Measurements from ENCODE around the gene KCNA3.

The KCNA3 gene

GRCh38 chr1:110647254-110647891 is 27.4 kb downstream of the KCNA3 start:
- in situ Hi-C loops (cut with MboI; ENCODE audit: low pct_unique_long_range_greater_than_20kb, low sequenced_read_pairs, unreplicated experiment) = no loop called here
- TF ChIP-seq CTCF (IDR thresholded peaks at IDR 0.05; ENCODE audit: extremely low read depth, insufficient read depth, missing control alignments) = no peak
- no peak for DNase-seq (ENCODE audit: low spot score)

- no peak for TF ChIP-seq CTCF (IDR thresholded peaks at IDR 0.05; ENCODE audit: extremely low read depth, insufficient read depth, missing control alignments)
- no peak for DNase-seq (ENCODE audit: low spot score)
- in situ Hi-C loops (cut with MboI; ENCODE audit: low pct_unique_long_range_greater_than_20kb, low sequenced_read_pairs, unreplicated experiment) = no loop called here
These were observed 28.7 kb downstream of the KCNA3 start for GRCh38 chr1:110645821-110646735.

- in situ Hi-C loops (cut with MboI; ENCODE audit: low pct_unique_long_range_greater_than_20kb, low sequenced_read_pairs, unreplicated experiment) = no loop called here
- DNase-seq (ENCODE audit: low spot score) = no peak
- TF ChIP-seq CTCF (IDR thresholded peaks at IDR 0.05; ENCODE audit: extremely low read depth, insufficient read depth, missing control alignments) = no peak
These were observed 29.5 kb downstream of the KCNA3 start for GRCh38 chr1:110645211-110645610.

GRCh38 chr1:110643879-110644472 is 30.8 kb downstream of the KCNA3 start:
- no peak for TF ChIP-seq CTCF (IDR thresholded peaks at IDR 0.05; ENCODE audit: extremely low read depth, insufficient read depth, missing control alignments)
- DNase-seq (ENCODE audit: low spot score) = no peak
- in situ Hi-C loops (cut with MboI; ENCODE audit: low pct_unique_long_range_greater_than_20kb, low sequenced_read_pairs, unreplicated experiment) = no loop called here

GRCh38 chr1:110639724-110640386 is 34.9 kb downstream of the KCNA3 start:
- TF ChIP-seq CTCF (IDR thresholded peaks at IDR 0.05; ENCODE audit: extremely low read depth, insufficient read depth, missing control alignments) = no peak
- in situ Hi-C loops (cut with MboI; ENCODE audit: low pct_unique_long_range_greater_than_20kb, low sequenced_read_pairs, unreplicated experiment) = no loop called here
- DNase-seq (ENCODE audit: low spot score) = no peak

GRCh38 chr1:110638556-110638955 is 36.2 kb downstream of the KCNA3 start:
- in situ Hi-C loops (cut with MboI; ENCODE audit: low pct_unique_long_range_greater_than_20kb, low sequenced_read_pairs, unreplicated experiment) = no loop called here
- TF ChIP-seq CTCF (IDR thresholded peaks at IDR 0.05; ENCODE audit: extremely low read depth, insufficient read depth, missing control alignments) = no peak
- no peak for DNase-seq (ENCODE audit: low spot score)

Data from GM13977 (cell line).